Smooth muscle cell of the brain vasculature (primary cell): ENCODE measurements around the gene HSF5.
"Not testable (repeated sequence)": the region's sequence is repeated elsewhere in the genome, so short reads cannot be mapped to it uniquely, and the experiment has no call there.

ENCODE experiments used
- DNase-seq: peaks from one replicate; pipeline ENCODE4 v3.0.0-alpha.2; 2012; ENCODE audit warnings: low read depth, low spot score

Gene HSF5

DNA sequence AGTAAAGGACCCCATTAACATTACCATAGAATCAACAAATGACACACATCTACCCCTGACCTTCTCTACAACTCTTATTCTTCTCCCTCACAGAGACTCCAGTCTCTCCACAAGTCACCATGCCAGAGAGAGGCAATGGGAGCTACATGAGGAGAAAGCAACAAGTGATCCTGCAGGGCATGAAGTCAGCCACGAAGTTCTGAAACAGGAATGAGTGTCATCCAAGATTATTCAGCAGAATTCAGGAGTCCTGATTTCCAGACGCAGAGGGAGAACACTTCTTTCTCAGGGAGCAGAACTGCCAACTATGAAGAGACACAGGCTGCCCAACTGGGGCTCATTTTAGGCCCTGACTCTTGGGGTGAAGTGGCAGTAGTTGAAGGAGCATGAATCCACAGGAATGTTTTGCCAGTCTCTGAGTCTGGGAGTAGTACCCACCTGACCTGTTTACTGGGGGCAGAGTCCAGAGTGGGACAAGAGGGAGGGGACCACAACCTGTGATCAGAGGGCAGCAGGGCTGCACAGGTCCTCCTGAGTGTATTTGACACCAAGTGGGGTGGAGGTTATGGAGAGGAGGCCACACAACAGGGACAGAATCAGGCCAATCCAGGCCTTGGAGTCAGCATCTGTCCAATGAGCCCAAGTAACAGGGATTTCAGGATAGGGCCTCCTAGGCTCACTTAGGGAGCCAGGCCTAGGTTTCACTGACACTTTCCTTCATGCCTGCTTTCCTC, 28.6 kb upstream of the HSF5 start:
- no peak for DNase-seq

DNA sequence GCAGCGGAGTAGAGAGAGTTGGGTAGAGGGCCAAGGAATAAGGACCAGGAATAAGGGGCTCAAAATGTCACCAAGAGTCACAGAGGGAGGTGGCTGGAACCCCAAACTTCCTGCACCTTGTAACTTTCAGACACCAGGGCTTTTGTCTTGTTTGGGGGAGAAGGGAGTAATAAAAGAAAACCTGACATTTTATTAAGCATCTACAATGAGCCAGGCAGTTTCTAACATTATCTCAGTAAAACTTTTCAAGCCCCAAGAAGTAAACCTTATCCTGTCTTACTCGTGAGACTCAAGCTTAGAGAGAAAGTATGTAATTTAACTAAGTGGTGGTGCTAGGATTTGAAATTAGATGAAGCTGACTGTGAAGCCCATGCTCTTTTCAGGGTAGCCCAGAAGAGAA, 27.1 kb upstream of the HSF5 start:
- DNase-seq = no peak

DNA sequence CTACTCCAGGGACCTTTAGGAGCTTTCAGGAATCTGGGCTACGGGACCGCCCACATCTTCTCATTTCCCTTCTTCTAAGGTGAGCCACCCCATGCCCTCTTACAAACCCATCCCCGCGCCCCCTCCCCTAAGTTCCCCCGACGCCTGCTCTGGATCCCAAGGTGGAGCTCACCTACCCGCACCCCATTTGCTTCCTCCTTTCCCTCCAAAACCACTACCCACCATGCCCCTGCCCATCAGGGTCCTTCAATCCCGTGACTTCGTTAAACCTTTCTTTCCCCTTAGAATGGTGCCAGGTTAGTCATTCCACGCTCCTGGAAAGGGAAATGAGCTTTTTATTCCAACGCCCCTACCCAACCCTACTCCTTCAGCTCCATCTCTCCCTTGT, 26.6 kb upstream of the HSF5 start:
- no peak for DNase-seq

DNA sequence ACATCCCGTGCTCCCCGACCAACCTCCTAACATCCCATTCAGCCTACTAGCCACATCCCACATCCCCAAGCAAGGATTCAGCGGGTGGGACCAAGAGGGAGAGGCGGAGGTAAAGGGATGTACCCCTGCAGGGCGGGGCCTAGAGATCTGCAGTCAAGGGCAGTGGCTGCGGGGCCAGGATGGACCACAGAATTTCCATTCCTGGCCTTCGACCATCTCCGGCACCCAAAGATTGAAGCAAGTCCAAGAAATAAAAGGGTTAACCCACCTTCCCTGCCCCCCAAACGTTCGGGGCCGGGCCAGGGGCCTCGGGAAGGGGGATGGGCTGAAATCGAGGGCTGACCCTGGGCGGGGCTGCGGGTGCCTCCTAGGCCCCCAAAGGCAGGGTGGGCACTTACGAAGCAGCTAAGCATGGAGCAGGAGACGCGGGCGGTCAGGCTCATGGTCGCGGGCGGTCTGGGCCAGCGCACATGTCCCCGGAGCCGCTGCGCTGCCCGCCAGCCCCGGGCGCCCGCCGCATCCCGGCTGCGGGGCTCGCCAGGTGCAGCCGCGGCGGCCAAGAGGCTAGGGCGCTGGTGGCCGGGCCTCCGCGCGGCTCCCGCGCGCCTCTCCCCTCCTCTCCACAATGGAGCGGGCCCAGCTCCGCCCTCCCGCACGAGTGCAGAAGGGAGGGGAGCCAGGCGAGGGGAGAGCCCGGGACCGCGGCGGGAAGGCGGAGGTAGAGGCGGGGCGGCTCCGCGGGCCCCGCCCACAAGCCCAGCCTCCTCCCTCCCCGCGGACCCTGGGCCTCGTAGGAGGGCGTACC, 26.0 kb upstream of the HSF5 start, which contains the start of gene MTMR4:
Gene MTMR4 (minus strand): TSS at position 674 of the 805 bp plus-strand sequence. CDS start 231 bp downstream, at position 443.
- no peak for DNase-seq

DNA sequence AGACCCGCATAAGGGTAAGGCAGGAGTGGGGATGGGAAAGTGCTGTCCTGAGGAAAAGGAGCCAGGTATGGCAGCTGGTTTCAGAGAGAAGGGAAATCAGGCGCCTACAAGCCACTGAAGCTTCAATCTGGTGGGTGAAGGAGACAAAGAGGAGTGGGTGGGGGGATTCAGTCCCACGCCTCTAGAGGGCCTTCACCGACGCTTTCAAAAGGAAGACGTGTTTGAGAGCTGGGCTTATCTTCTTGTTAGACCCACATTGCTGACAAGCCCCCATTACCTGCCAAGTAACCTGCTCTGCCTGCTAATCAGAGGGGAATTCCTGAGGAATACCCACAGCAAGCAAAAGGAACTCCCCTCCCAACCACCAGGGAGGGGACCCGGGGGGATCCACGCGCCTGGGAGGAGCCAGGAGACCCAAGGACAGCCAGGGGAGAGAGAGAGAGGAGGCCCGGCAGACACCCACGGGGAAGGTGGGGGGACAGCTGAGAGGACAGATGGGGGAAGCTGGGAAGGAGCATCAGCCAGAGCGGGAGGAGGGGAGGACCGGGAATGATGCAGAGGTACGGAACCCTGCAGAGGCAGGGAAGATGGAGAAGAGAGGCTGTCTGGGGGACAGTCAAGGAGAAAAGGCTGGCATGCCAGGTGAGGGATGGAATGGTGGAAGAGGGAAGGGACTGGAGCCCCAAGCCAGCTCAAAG, 25.2 kb upstream of the HSF5 start:
- no peak for DNase-seq

DNA sequence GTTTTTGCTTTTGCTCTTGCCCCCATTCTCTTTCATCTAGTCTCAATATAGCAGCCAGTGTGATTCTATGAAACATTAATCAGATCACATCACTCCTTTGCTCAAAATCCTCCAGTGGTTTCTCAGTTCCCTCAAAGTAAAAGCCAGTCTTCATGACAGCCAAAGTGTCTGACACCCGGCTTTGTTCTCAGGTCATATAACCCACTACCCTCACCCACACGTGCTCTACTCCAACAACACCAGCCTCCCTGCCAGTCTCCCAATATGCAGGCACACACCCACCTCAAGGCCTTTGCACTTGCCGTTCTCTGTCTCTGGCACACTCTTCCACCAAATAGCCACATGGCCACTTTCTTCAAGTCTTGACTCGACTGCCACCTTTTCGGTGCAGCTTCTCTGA, 21.9 kb upstream of the HSF5 start:
- no peak for DNase-seq

DNA sequence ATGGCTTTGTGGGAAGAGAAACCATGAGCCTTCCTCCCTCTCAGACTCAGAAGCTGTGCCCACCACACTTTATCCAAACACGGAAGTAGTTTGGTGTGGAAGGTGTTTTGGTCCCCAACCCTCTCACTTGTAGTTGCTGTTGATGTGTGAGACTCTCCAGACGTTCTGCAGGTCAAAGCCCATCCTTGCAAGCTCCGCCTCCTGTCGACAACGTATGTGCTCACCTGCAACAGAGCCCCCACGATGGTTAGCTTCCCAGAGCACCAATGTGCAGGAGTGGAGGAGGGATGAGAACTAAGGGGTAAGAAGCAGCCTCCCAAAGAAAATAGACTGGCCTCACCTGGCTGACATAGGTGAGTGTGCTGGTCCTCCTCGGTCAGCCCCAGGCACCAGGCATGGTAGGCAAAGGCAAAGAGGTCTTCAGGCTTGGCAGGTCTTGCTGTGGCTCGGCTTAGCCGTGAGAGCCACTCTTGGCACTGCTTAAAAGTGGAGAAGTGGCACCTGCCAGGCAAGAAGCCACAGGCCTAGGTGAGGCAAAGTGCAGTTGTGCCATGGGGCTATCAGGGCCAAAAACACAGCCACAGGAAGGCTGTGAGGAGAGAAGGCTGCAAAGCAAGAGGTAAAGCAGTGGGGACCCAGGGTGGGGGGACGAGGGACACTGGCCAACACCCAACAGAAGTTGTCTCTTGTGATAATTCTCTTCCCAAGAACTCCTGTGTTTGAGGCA, 20.3 kb upstream of the HSF5 start:
- no peak for DNase-seq

DNA sequence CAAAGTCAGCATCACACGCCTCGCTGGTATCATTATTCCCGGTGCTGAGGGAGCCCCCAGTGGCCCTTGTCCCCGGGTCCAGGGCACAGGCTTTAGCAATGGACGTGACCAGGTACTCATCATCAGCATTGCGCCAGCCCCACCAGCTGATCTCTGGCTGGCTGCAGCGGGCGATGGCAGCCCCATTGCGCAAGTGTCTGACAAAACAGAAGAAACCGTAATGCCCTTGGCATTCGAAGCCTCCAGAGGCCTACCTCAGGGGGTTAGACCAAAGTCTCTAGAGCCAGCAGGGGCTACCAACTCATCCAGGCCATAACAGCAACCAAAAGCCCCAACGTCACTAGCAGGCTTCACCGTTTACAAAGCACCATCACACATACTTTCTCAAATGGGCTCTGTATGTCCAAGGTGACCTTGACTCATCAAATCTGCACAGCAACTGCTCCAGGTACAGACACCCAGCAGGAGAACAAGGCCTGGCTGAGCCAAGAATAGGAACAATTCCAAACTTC, 19.0 kb upstream of the HSF5 start:
- DNase-seq = no peak

DNA sequence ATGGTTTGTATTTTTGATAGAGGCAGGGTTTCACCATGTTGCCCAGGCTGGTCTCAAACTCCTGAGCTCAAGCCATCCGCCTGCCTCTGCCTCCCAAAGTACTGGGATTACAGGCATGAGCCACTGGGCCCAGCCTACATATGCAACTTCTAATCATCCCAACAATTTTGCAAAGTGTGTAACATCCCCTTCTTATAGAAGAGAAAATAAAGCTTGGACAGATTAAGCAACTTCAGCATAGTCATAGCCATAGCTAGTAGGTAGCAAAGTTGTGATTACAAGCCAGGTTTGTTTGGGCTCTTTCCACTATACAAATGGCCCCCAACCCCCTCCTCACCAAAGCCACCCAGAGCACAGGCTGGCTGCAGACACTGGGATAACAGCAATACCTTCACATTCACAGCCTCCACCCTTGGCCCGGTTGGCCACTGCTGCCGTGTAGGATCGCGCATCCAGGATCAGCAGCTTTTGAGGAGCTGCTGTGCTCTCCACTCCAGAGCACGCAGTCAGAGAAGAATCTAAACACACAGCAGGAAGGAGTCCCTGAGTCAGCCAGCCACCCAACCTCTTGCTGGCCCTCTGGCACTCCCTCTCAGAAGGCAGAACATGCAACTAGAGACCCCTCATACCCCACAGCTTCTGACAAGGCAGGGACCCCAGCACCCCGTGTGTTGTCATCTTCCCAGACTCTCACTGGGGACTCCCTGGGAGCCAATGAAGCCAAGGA, 18.3 kb upstream of the HSF5 start:
- no peak for DNase-seq

DNA sequence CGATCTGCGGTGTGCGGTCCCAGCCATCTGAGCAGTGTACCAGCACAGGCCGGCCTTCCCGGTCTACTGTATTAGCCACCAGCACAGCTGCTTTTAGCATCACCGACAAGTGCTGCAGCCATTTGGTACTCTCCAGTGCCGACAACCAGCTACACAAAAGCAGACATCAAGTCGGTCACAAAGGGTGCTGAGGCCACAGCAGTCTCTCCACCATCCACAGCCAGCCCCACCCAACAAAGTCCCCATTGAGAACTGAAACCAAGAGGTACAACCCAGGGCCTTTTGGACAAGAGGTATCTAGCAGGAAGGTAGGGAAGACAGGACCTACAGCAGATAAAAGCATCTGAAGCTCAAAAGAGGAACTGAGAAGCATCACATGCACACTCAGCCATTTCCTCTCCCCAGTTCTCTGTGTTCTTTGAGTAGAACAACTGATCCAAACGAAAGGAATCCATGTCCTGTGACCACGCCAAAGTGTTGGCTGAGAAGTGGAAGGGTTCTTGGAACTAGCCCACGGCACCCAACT, 16.7 kb upstream of the HSF5 start:
- DNase-seq = no peak

DNA sequence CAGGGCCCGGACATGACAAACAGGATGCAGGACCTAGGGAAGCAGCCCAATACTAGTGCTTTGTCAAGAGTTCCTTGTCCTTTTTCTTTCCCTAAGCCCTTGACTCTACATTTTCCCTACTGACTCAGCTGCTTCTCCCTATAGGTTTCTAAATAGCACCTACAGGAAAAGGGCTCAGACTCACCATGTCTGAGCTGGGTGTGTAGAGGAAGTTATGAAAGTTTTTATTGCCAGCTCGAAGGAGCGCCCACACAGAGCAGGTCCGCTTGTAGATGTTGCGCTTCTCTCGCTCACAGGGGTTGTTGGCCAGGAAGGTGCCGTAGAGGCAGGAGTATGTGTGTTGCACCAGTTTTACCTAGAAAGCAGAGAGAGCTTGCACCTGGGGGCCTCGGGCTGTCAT, 15.7 kb upstream of the HSF5 start:
- no peak for DNase-seq

DNA sequence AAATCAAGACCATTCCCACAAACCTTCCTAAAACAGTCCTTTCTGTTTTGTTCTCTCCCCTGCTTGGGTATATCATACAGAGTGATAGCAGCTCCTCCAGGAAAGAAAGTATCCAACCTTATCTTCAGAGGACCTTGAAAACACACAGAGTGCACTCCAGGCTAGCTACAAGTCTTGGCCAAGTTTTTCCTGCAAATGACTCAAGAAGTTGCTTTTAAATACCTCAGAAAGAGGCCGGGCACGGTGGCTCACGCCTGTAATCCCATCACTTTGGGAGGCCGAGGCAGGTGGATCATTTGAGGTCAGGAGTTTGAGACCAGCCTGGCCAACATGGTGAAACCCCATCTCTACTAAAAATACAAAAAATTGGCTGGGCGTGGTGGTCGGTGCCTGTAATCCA, 14.9 kb upstream of the HSF5 start:
- not testable (repeated sequence) for DNase-seq

DNA sequence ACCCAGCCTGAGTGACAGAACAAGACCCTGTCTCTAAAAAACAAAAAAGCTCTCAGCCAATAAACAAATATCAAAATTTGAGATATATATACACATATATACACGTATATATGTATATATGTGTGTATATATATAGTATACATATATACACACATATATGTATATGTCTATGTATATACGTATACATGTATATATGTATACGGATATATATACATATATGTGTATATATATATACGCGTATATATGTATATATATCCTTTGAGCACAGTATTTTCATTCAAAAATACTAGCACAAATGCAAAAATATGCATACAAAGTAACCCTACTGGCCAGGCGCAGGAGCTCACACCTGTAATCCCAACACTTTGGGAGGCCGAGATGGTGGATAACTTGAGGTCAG, 13.2 kb upstream of the HSF5 start:
- no peak for DNase-seq

DNA sequence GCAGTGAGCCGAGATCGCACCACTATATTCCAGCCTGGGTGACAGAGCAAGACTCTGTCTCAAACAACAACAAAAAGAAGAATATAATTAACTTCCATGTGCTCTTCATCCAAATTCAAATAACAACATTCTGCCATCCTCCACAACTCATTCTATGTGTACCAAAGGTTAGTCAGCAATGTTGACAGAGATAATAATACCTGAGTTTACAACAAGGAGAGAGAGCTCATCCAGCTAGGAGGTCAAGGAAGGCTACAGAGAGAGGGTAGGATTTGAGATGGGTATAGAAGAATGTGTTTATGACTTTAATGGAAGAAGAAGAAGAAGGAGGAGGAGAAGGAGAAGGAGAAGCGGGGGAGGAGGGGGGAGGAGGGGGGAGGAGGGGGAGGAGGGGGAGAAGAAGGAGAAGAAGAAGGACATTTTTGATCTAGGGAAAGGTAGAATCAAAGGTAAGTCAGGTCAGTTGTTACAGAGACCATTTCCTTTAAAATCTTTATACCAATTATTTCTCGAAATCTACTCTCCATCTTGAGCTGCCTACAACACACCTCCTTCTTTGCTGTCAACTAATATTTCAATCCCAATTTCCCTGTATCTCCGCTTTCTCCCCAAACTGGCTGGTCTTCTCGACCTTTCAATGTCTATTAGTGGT, 10.1 kb upstream of the HSF5 start:
- DNase-seq = no peak

DNA sequence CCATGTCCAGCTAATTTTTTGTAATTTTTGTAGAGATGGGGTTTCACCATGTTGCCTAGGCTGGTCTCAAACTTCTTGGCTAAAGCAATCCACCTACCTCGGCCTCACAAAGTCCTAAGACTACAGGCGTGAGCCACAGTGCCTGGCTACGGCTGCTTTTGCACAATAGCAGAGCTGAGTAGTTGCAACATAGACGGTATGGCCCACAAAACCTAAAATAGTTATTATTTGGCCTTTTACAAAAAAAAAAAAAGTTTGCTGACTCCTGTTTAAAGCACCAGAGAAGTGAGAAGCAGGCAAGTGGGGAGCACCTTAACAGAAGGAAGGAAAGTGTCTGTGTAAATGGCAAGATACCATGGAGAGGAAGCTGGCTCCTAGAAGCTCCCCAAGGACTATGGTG, 5.3 kb upstream of the HSF5 start:
- no peak for DNase-seq

DNA sequence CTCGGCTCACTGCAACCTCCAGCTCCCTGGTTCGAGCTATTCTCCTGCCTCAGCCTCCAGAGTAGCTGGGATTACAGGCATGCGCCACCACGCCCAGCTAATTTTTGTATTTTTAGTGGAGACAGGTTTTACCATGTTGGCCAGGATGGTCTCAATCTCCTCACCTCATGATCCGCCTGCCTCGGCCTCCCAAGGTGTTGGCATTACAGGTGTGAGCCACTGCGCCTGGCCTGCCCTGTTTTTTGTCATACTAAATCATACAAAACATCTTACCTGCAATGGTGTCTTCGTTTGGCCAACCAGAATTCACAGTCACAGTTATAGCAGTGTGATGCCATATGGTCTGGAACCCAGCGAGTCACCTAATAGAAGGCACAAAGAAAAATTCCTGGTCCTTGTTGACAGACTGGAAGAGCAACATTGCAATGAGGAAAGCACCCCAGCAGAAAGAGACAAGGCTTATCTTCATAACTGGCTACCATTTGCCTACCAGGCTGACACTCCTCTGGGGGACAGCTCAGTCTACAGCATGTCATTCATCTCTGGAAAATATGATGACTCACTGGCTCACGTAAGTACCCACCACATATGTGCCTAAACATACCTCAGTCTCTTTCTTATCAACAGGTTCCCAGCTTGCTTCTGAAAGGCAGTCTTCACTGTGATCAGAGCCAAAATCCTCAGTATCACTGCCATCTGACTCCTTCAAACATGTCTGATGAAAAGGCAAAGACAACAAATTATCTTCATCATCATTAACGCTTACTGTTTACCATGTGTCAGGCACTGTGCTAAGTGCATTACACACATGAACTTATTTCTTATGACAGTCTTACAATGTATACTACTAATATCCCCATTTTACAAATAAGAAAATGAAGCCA, 4.3 kb upstream of the HSF5 start:
- no peak for DNase-seq

DNA sequence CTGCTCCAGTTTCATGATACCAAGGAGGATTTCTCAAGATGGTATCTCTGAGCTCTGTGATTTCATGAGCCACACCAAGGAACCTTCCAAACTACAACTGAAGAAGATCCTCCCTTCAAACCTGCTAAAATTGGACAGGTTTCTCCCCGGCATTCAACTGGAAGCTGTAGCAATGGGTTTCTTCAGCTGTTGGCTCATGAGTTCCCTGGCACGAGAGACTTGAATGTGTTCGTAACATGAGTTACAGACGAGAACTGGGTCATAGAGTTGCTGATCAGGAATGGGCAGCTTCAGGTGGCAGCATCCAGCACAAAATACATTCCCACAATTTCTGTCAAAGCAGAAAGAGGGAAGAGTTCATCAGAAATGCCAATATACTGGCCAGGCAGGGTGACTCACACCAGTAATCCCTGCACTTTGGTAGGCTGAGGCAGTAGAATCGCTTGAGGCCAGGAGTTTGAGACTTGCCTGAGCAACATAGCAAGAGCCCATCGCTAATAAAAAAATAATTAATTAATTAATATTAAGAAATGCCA, 3.4 kb upstream of the HSF5 start:
- no peak for DNase-seq

DNA sequence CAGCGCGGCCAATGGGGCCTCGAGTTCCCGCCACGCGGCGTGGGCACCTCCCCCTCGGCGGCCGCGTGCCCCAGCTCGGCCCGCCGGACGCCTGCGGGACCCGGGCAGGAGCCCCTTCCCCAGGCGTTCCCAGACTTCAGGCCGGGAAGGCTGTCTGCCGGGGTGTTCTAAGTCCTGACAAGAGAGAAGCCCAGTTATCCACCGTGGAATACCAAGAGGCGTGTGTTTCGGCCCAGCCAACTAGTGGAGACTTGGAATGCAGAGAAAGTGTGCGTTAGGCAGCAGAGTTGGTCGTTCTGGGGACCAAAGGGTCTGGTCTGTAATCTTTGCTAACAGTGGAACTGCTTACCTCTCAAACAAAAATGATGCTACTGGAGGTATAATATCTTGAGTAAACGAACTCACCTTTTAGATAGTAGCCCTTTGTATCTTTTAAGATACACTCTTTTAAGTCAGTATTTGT, 251 bp upstream of the HSF5 start:
- no peak for DNase-seq

DNA sequence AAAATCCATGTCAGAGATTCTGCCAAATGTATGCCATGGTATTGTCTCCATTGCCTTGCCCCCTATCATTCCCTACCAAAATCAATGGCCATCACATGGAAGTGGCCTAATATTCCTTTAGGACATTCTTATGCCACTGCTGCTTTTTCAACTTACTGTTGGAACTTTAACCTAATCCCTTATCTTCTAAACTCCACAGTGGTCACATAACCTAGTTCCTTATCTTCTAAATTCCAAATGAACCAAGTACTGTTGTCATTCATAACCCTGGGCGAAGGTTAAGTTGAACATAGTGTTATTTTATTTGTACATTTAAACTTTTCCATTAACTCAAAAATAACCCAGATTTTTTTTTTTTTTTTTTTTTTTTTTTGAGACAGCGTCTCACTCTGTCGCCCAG, 3.6 kb downstream of the HSF5 start:
- DNase-seq = no peak
